ENCODE measurements around the gene GNAL.

Gene GNAL

DNA sequence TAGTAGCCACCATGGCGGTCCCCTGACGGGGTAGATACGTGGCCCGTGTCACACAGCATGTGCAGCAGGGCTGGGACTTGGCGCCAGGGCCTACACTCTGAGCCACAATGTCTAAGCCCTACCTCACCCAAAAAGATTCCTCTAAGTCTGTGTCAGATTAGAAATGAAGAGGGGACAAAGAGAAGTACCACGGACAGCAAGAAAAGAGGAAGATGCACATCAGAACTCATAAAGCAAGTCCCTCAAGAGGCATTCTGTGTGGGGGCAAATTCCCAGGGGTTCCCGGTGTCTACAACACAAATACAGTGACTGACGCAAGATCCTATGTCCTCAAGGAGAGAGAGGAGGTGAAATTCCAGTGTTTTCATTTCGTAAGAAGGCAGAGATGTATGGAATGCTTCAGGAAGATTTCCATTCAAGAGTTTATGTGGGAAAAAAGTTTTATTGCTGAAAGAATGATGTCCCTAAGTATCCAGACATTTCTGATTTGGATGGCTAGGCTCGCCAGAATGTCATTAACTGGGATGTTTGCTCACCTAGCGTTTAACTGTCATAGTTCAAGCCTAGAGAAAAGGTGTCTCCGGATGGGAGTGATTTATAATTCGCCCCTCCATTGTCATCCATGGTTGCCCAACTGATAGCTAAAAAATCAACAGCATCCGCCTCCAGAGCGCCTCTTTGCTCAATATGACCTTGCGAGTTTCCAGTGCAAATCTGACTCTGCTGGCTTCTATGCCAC lies 86.5 kb downstream of the GNAL start:
- no peak for DNase-seq

DNA sequence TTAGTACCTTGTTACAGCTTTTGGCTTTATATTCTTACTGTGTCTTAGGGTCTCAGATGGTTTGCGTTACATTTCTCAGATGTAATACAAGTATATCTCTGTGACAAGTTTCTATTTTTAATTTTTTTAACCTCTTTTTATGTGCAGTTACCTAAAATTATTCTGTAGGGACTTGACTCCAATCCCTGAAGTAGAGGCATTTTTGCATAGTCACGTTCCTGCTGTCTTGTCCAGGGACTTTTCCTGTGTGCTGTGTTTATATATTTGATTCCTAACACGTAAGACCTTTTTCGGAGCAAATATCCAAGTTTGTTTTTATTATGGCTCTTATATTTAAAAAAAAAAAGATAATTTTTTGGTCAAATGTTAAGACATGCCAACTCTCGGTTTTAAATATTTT lies 91.0 kb downstream of the GNAL start:
- no peak for DNase-seq

DNA sequence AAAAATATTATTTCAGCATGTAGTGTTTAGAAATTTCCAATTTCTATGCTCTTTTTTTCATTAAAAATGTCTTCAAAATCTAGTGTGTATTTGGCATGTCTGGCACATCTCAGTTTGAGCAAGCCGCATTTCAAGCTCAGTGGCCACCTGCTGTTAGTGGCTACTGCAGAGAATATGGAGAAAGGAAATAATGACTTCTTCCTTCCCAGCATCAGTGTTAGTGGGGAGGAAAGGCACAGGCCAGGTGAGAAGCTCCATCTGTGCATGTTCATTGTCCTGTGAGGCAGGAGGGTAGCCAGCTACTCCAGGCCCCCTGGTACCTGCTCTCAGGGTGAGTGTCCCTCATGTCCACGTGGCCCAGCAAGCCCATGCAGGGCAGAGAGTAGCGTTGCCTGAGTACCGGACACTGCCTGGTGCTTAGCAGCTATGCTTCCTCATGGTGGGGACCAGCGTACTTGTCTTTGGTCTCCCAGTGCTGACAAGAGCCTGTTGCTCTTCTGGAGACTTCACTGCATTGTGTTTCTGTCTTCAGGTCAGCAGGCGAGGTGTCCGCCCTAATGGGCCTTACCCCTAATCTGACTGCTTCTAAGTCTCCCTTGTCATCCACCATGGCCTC lies 94.8 kb downstream of the GNAL start:
- no peak for DNase-seq

DNA sequence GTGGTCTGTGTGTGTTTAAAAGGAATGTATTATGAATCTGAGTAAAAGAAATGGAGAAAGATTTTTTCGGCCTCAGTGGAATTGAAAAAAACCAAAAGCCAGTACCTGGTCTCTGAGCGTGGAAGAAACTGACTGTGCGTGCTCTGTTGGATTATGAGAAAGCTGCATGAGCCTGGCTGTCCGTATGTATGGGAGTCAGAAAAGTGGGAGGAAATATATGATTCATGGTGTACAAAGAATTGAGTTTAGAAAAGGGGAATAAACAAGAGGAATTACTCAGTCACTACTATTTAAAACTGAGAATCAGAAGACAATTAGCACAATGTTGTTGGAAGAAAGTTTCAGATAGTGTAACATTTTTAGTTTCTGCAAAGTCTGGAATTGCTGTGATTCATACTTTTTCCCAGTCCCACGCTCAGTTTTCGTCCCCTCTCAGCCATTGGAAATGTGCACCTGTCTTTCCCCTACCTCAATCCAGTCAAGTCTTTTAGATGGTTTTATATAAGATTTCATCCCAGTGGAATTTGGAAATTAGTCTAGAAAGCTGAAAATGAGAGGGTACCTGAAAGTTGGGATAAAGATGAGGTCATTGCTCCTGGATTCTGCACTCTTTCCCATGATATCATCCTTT lies 95.7 kb downstream of the GNAL start:
- DNase-seq: no peak

DNA sequence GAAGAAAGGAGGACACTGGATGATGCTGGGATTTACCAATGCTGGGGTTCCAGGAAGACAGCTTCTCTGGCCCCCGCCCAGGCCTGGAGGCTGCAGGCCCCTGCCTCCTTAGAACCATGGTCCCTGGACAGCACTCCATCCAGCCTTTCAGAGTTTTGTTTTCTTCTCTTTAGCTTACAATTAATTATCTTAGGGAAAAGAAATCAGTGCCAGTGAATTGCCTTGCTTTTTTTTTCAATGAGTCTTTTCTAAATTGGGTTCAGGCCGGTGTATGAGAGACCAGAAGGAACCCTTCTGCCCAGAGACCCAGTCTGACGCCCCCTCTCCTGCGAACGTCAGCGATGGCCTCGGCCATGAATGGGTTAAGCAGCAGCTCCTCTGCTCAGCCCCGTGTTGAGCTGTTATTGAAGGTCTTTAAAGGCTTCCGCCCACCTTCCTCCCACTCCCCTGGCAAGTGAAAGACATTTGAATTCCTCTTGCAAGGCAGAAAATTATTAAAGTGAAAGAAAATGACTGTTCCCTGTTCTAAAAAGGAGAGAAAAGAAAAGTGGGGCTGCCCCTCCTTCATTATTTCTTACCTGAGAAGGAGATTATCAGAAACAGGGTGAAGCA lies 96.5 kb downstream of the GNAL start:
- no peak for DNase-seq

DNA sequence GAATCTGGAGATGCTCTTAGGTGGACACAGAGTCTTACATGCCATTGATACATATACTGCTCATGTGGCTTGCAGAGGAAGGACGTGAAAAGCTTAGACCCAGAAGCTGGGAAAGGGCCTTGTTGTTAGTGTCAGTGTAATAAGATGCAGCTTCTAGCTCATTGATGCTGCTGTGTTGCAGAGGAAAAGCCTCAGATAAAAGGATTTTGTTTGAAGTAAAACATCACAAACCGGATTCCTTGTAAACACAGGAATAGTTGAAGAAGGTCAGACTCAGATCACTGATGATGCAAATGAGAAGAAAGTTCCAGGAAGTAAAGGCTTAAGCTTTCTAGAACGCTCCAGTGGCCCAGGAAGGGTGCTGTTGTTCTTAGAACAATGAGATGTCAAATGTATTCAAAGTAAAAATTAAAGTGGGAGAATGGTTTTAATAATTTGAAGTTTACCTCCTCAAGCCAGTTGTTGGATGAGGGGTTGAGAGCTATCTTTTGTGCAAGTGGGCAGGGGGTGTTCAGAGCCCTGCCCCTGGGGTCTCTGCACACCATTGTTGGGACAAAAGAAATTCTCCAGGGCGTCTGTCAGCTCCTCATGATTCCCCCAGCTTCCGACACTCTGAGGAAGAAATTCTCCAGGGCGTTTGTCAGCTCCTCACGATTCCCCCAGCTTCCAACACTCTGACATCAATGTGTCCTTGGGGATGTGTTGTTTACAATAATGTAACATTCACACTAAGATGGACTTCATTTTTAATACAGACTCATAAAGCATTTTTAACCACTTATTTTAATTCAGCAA lies 100.8 kb downstream of the GNAL start:
- DNase-seq: no peak

DNA sequence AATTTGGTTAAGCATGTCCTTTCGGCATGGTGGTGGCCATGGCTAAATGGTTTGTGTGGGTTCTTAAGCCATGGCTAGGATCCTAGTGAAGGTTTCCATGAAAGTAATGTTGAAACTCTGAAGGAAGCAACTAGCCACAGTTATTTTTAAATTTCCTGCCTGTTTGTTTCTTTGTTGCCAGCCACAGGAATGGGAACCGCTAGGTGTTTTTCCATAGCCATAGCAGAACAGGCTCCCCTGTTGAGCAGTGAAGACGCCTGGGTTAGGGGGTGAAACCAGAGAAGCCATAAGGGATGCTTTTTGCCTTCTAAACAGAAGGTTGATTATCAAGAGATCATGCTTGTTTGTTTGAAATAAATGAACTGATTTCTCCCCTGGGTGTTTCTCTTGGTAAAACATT lies 102.1 kb downstream of the GNAL start:
- DNase-seq: no peak

DNA sequence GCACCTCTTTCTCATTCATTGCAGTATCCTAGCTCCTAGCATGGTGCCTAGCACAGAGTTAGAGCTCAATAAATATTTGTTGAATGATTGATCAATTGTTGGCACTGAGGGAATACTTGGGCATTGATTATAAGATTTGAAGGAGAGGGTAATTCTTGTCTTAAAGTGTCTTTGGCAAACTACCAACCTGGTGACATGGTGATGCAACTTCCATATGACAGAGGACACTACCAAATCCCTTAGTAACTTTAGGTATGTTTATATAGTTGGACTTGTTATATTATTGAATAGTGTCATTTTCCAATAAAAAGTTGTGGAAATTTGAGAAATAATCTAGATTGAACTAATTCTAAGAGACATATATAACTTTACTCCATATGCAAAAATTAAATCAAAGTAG lies 103.6 kb downstream of the GNAL start:
- no peak for DNase-seq

DNA sequence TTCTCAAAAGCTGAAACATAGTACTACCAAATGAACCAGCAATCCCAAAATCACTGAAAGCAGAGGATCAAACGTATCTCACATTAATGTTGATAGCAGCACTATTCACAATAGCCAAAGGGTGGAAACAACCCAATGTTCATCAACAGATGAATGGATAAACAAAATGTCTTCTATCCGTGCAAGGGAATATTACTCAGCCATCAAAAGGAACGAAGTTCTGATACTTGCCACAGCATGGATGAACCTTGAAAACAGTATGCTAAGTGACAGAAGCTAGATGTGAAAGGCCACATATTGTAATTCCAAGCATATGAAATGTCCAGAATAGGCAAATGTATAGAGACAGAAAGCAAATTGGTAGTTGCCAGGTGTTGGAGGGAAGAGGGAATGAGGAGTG lies 105.1 kb downstream of the GNAL start:
- DNase-seq: no peak

DNA sequence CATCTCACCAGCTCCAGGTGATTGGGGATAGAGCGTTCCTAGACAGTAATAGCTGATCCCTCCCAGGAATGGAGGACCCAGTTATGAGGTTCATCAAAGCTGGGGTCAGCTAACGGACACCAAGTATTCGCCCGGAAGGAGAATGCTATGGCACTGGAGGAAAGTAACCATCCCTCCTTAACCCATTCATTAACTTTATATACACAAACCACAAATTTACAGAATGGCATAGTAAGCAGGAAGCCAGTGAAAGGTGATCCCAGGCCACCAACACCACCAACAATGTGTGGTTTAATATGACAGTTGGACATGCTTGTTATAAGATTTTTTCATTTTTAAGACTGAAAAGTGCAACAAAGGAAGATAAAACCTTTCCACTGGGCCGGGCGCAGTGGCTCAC lies 106.9 kb downstream of the GNAL start:
- DNase-seq: no peak

DNA sequence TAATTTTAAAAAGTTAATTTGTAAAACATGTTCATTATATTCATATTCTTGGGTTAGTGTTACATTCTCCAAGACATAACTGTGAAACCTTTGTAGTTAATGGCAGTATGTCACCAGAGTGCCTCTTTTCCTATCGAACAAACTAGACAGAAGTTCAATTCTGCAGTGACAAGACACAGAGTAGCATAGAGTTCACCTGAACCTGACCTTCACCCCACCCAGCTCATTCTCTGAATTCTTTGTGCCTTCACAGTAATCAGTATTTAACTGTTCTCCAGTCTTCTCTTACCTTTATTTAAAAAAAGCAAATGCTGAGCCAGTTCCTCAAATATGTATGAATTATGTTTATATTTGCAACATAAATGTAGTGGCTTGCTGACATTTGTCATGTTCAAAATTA lies 109.2 kb downstream of the GNAL start:
- DNase-seq: no peak

DNA sequence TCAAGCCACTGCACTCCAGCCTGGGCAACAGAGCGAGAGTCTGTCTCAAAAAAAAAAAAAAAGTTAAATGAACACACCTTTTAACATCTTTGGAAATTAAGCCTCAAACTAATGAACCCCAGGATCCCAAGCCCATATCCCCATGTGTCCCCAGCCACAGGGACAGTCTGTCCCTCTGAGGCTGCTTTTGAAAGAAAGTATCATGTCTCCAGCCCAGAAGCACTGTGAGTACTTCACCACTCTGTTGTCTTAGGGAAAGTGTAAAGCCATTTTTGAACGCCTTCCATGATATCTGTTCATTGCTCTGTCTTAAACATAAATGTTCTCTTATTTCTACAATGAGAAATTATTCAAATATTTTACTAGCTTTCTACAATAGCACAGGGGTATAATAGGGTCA lies 110.0 kb downstream of the GNAL start:
- DNase-seq: no peak

DNA sequence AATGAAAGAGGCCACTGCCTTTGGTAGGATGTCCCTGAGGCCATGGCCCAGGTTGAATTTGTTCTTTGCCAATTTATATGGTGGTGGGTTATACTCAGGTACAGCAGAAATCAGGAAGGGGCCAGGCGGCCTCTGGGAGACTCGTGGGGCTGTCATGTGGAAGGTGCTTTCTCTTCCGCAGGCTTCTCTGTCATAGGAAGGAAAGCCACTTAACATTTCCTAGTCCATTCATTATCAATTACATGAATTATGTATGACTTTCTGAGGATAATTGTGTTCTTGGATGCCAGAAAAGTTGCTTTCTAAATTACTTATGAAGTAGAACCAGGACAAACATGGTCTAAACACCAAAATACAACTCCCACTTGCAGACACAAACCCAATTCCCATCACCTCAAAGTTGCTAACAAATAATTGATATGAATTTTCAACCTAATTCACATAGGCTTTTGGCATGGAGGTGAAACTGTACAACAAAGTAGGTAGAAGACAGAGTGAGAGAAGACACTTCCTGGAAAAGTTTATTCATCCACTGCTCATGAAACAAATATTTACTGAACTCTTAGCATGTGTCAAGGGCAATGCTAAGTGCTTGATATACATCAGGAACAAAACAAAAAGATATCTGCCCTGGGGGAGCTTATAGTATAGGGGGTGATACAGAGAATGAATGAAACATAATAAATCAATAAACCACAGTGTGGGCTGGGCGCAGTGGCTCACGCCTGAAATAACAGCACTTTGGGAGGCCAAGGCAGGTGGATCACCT lies 111.7 kb downstream of the GNAL start:
- no peak for DNase-seq

DNA sequence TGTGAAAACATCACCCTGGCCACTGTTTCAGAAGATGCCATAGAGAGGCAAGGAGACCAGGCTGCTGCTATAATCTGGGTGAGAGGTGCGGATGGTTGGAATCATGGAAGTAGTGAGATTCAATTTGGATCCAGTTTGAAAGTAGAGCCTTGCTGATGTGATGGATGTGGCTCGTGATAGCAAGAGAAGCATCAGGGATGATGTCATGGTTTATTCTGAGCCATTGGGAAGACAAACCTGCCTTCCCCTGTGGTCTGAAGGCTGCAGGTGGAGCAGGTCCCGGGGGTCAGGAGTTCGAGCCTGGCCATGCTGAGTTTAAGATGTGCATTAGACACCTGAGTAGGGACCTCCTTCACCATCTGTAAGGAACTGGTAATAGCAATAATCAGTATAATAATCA lies 112.5 kb downstream of the GNAL start:
- DNase-seq: no peak

DNA sequence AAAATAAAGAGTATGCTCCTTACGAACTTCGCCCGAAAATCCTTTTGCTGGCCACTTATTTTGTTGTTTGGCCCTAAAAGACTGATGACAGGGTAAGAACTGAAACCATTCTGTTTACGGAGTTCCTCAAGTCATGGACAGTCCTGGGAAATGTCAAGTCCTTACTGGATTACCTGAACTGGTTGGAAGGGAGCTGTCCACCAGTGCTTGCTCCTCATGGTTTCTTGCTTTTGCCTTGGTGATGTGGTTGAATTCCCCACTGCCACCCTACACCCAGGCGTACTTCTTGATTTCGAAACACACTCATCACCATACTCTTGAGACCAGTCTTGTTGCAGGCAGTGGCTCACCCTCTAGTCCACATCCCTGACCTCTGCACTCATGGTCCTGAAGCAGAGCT lies 113.1 kb downstream of the GNAL start:
- no peak for DNase-seq

DNA sequence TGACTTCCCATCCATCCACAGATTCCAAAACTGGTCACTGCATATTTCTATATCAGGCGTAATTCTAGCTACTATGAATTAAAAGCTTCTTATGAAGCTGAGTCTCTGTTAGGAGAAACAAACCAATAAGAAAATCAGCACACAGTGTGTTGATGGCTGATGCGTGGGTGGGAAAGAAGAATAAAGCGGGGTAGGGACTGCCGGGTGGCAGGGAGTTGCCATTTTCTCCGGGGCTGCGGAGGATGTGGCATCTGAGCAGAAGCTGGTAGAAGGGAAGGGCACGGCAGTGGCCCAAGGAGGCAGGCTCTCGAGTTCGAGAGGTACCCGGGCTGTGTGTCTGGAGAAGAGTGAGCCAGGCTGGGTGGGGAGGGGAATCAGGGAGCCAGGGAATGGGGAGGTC lies 113.5 kb downstream of the GNAL start:
- no peak for DNase-seq

DNA sequence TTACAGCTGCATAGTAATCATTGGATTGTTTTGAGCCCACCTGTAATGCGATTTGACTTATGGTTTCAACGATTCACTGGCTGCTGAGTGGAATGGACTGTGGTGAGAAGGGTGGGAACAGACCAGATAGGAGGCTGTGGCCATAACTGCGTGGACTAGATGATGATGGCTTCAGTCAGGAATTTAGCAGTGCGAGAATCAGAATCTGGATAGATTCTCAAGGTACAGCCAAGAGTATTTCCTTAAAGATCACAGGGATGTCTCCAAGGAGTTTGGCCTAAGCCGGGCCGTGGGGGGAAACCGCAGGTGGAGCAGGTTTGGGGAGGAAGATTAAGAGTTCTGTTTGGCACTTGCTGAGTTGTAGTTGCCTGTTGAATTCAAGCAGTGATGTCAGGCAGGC lies 118.2 kb downstream of the GNAL start:
- no peak for DNase-seq

DNA sequence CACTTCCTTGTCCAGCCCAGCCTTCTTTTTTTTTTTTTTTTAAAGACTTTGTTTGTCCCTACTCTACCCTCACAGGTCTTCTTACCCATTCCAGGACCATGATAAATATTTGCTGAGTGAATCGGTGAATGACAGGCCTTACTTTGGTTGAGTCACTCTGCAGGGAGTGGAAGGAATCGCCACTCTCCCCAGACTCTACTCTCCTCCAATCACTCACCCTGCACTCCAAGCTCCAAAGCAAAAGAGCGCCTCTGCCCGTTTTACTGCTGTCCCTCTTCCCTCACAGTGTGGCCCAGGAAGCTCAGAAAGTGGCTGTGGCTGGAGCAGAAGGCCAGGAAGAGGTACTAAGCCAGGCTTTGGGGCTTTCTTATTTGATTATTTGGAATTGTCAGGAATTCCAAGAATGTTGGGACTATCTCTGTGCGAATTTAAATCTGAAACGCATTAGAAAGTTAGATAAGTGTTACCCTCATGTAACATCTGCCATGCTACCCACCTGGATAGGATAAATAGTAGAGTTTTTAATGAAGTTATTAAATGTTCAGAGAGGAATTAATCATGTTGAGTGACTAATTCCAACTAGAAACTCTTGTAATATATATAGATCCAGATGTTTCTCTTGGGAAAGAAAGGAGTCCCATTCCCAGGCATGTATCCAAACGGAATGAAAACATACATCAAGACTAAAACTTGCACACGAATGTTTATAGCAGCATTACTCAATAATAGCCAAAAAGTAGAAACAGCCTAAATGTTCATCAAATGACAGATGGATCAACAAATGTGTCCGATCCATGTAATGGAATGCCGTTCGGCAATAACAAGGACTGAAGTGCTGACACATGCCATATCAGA lies 119.2 kb downstream of the GNAL start:
- DNase-seq: no peak

DNA sequence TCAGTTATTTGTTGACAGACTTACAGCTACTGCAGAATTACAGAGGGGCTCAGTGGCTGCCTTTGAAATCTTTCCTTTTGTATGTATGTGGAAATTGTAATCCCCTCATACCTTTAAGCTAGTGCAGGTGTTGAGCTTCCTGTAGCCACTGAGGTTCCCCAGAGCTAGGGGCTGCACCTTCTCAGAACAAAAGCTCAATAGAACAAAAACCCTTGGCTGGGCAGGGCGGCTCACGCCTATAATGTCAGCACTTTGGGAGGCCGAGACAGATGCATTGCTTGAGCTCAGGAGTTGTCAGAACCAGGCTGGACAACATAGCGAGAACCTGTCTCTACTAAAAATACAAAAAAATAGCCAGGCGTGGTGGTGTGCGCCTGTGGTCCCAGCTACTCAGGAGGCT lies 120.8 kb downstream of the GNAL start:
- DNase-seq: no peak

DNA sequence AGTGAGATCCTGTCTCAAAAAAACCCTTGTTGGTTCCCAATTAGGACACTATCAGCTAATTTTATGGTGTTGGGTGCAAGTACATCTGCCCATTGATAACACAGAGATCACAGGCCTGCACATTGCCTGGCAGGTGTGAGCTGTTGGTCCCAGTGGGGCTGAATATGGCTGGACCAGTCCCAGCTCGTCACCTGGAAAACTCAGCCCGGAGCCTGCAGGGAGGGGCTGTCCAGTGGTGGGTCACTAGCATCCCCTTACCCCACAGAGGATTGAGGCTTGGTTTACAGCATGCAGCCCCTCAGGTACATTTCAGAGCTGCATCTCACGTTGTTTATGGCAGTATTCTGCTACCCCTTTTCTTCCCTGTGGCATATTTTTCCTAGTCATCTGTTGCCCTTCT lies 121.3 kb downstream of the GNAL start:
- DNase-seq: no peak

DNA sequence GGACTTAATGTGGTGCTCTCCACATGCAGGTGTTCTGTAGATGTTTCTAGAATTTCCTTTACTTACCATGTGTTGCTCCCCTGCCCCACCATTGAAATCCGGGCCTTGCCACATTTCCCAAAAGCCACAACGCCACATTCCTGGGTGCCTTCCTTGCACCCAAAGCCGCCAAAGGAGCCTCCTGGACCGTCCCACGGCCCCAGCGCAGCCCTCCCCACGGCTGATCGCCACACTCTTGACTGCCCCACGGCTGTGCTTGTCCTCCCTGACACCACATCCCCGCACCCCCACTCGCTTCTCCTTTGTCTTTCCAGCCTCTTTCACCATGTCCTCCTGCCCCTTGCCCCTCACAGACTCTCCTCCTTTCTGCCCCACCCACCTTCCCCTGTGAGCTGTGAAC lies 121.9 kb downstream of the GNAL start:
- DNase-seq: no peak

DNA sequence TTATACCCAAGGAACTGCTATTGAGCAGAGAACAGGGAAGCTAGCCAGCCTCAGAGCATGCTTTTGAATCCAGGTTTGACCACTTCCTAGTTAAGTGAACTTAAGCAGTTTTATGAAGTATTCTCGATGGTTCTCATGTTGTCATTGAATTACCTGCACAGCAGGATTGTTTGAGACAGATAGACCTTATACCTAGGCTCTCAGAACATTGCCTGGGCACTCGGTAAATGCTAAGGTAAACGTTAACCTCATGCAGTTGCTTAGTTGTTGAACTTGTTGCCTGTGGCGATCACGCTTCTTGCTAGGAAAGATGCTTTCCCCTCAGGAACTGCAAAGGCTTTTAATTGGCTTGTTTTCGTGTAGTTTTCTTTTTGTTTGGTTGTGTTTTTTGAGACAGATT lies 128.2 kb downstream of the GNAL start:
- no peak for DNase-seq

Data from SHP77 (cell line).